Measurements from ENCODE around the gene ANKDD1B. TPM values are rescaled to one million over a fixed set of nuclear protein-coding genes. Genes with fewer than 3 reads are reported as not detected.
A peak's percentile ranks its signal among the peaks of the same experiment; 100 is the strongest.

ANKDD1B gene
- total RNA-seq, 5 donors from 2014 or later (not counting 1 experiment from before 2014, with no cell fraction given), result 0.28 to 0.85 (median 0.33) TPM; not detected in 1

DNA sequence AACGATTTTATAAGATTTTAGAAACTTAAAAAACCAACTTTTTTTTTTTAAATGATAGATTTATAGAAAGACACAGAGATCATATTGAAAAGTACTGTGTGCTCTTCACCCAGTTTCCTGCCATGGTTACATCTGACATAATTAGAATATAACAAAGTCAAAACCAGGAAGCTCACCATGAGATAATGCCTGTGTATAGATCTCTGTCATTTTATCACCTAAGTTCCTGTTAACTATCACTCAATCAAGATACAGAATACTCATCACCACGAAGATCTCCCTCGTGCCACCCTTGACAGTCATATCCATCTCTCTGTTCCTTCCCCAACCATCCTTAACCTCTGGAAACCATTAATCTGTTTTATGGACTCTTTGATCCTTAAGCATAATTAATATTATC lies 66.9 kb downstream of the ANKDD1B start:
- Histone ChIP-seq H3K36me3 (ENCODE audit: control insufficient read depth in 2 of 2, extremely low read depth in 1 of 2, insufficient read depth in 1 of 2, low read length in 1 of 2) (peaks cover 0 to 14% of the 10 kb centered on the region in 2 donors), H3K27ac (ENCODE audit: low read length) (peak overlapping the region; percentile 86)

DNA sequence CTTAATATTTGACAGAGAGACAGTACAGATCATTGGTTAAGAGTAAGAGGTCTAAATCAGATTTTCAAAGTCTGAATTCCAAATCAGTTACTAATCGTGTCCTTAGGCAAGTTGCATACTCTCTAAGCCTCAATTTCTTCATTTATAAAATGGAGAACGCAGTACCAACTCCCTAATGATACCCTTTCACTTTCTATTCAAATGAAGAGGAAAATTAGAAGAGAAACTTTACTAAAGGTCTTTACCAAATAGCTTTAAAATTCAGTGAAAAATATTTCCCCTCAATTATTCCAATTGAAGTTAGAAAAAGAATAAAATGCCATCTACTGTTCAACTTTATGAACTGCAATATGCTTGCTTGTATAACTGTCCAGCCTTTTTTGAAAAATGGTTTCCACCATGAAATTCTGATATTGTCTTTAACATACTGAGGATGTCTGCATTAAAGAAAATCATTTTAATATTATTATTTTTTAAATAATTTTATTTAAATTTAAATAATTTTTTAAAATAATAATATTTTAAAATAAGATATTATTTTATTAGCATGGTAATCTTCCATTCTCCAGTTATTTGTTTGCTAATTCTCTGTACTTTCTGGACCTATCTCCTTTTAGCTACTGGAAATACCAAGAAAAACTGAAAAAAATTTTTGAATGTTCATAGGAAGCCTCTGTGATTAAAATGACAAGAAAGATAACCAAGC lies 70.0 kb downstream of the ANKDD1B start:
- CTCF ChIA-PET, result interaction anchor here (0.5 to 3.8 kb wide), 9 partner anchors 9 to 862 kb away, joined by 3 to 21 read pairs (median 4); partner anchors contain the start of genes ANKRD31 (in 2 of the 2) and HMGCR (in 1 of the 2)
- ATAC-seq (replicated peaks in 1 of 4), result peak; percentile 27 to 55 (median 46)
- Histone ChIP-seq H3K4me1 (ENCODE audit: control insufficient read depth in 1 of 2, extremely low read depth in 1 of 2, insufficient read depth in 2 of 2, low read length in 2 of 2) (peaks cover 0 to 10% of the 10 kb centered on the region in 2 experiments), H3K9me3 (no peaks in the 10 kb centered on the region), H3K27me3 (replicated peaks in 1 of 2; ENCODE audit: control insufficient read depth in 2 of 2, extremely low read depth in 1 of 2, insufficient read depth in 2 of 2, low read length in 1 of 2) (no peaks in the 10 kb centered on the region), H3K4me3 (ENCODE audit: control insufficient read depth in 1 of 2, extremely low read depth in 1 of 2, low read length in 1 of 2) (no peak overlapping the region), H3K27ac (ENCODE audit: low read length) (no peak overlapping the region), H3K36me3 (ENCODE audit: control insufficient read depth in 2 of 2, extremely low read depth in 1 of 2, insufficient read depth in 1 of 2, low read length in 1 of 2) (peaks cover 0 to 11% of the 10 kb centered on the region in 2 donors)
- no peaks in the 10 kb centered on the region for H3K27me3 Mint-ChIP-seq
- POLR2A ChIA-PET, result interaction anchor here in 1 of 2 donors (0.7 kb wide), 1 partner anchor 36 kb away, joined by 3 read pairs; the partner anchor contains the start of gene POC5
- DNase-seq, result peak in 1 of 35 experiments; percentile 61
- H3K36me3 Mint-ChIP-seq, result peaks cover 8% of the 10 kb centered on the region
- no peak overlapping the region for H3K27ac Mint-ChIP-seq
- H3K4me3 Mint-ChIP-seq, result no peak overlapping the region
- no CpG with 5 or more reads among the region's 2 CpGs for WGBS (ENCODE audit: insufficient coverage)
- no peaks in the 10 kb centered on the region for H3K9me3 Mint-ChIP-seq
- H3K4me1 Mint-ChIP-seq, result peaks cover 8 to 15% (median 12%) of the 10 kb centered on the region in 3 donors

More for the DNA sequence above, 66.9 kb downstream of the ANKDD1B start:
- peaks cover 8 to 15% (median 12%) of the 10 kb centered on the region in 3 donors for H3K4me1 Mint-ChIP-seq
- Histone ChIP-seq H3K9me3 (no peaks in the 10 kb centered on the region), H3K4me1 (ENCODE audit: control insufficient read depth in 1 of 2, extremely low read depth in 1 of 2, insufficient read depth in 2 of 2, low read length in 2 of 2) (peaks cover 0 to 10% of the 10 kb centered on the region in 2 experiments), H3K27me3 (replicated peaks in 1 of 2; ENCODE audit: control insufficient read depth in 2 of 2, extremely low read depth in 1 of 2, insufficient read depth in 2 of 2, low read length in 1 of 2) (no peaks in the 10 kb centered on the region), H3K4me3 (ENCODE audit: control insufficient read depth in 1 of 2, extremely low read depth in 1 of 2, low read length in 1 of 2) (no peak overlapping the region)
- peaks cover 19% of the 10 kb centered on the region for H3K36me3 Mint-ChIP-seq
- peak overlapping the region in 2 of 3 donors; percentile 63 to 68 for H3K4me3 Mint-ChIP-seq
- CTCF ChIA-PET, result interaction anchor here in 1 of 2 donors (0.7 to 1.6 kb wide), 3 partner anchors 9 to 37 kb away, joined by 3 to 4 read pairs (median 3); no protein-coding TSS in a partner anchor
- no peaks in the 10 kb centered on the region for H3K9me3 Mint-ChIP-seq
- peak in 1 of 35 experiments; percentile 48 for DNase-seq
- POLR2A ChIA-PET, result interaction anchor here (0.6 to 1.1 kb wide), 4 partner anchors 39 to 788 kb away, joined by 3 to 4 read pairs (median 3); partner anchors contain the start of gene HMGCR (in 1 of the 2)
- 13% methylated on average over 2 of the region's 3 CpGs for WGBS (ENCODE audit: insufficient coverage)
- no peaks in the 10 kb centered on the region for H3K27me3 Mint-ChIP-seq
- H3K27ac Mint-ChIP-seq, result peak overlapping the region; percentile 58 to 93
- ATAC-seq (replicated peaks in 1 of 4), result peak; percentile 44 to 92 (median 70)

GRCh38 chr5:75685141-75685540 lies 73.9 kb downstream of the ANKDD1B start:
- CTCF ChIA-PET, result interaction anchor here in 1 of 2 donors (0.6 kb wide), 1 partner anchor 11 kb away, joined by 3 read pairs; no protein-coding TSS in a partner anchor
- WGBS (ENCODE audit: insufficient coverage), result 97% methylated on average over 6 of the region's 11 CpGs
- no peak for ATAC-seq (replicated peaks in 1 of 4)

DNA sequence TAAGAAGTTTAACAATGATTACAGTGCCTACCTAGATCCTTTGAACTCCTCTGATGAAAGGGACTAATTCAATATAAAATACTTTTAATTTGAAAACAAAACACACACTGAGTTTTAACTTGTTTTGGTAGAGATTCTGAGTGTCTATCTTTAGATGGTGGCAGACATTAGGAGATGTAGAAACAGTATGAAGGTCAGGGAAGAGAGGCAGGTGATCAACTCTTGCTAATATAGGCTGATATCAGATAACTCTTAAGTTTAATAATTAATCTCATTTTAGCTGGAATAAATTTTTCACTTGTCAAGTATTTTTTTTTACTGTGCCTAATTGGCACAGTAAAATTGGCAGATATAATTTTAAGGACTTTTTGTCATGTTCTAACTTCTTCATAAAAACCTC lies 75.2 kb downstream of the ANKDD1B start:
- Histone ChIP-seq H3K9me3 (no peaks in the 10 kb centered on the region), H3K27ac (ENCODE audit: low read length) (no peak overlapping the region), H3K27me3 (replicated peaks in 1 of 2; ENCODE audit: control insufficient read depth in 2 of 2, extremely low read depth in 1 of 2, insufficient read depth in 2 of 2, low read length in 1 of 2) (no peaks in the 10 kb centered on the region), H3K36me3 (ENCODE audit: control insufficient read depth in 2 of 2, extremely low read depth in 1 of 2, insufficient read depth in 1 of 2, low read length in 1 of 2) (peaks cover 0 to 40% of the 10 kb centered on the region in 2 donors), H3K4me1 (ENCODE audit: control insufficient read depth in 1 of 2, extremely low read depth in 1 of 2, insufficient read depth in 2 of 2, low read length in 2 of 2) (no peaks in the 10 kb centered on the region), H3K4me3 (ENCODE audit: control insufficient read depth in 1 of 2, extremely low read depth in 1 of 2, low read length in 1 of 2) (no peak overlapping the region)
- ChIA-PET POLR2A (interaction anchor here in 1 of 2 donors (0.6 kb wide), 1 partner anchor 315 kb away, joined by 8 read pairs; no protein-coding TSS in a partner anchor), CTCF (no interaction called here)
- H3K4me3 Mint-ChIP-seq, result no peak overlapping the region
- DNase-seq (no peak), ATAC-seq (replicated peaks in 1 of 4) (no peak)
- no peaks in the 10 kb centered on the region for H3K27me3 Mint-ChIP-seq
- H3K4me1 Mint-ChIP-seq, result peaks cover 0 to 2% (median 0%) of the 10 kb centered on the region in 3 donors
- peaks cover 17% of the 10 kb centered on the region for H3K36me3 Mint-ChIP-seq
- no peaks in the 10 kb centered on the region for H3K9me3 Mint-ChIP-seq
- H3K27ac Mint-ChIP-seq, result peak overlapping the region; percentile 28 to 44

More at GRCh38 chr5:75685141-75685540, 73.9 kb downstream of the ANKDD1B start:
- Histone ChIP-seq H3K27me3 (replicated peaks in 1 of 2; ENCODE audit: control insufficient read depth in 2 of 2, extremely low read depth in 1 of 2, insufficient read depth in 2 of 2, low read length in 1 of 2) (no peaks in the 10 kb centered on the region), H3K36me3 (ENCODE audit: control insufficient read depth in 2 of 2, extremely low read depth in 1 of 2, insufficient read depth in 1 of 2, low read length in 1 of 2) (peaks cover 0 to 36% of the 10 kb centered on the region in 2 donors), H3K4me3 (ENCODE audit: control insufficient read depth in 1 of 2, extremely low read depth in 1 of 2, low read length in 1 of 2) (no peak overlapping the region), H3K9me3 (no peaks in the 10 kb centered on the region), H3K4me1 (ENCODE audit: control insufficient read depth in 1 of 2, extremely low read depth in 1 of 2, insufficient read depth in 2 of 2, low read length in 2 of 2) (no peaks in the 10 kb centered on the region), H3K27ac (ENCODE audit: low read length) (no peak overlapping the region)
- Mint-ChIP-seq H3K27me3 (no peaks in the 10 kb centered on the region), H3K9me3 (no peaks in the 10 kb centered on the region), H3K4me3 (no peak overlapping the region), H3K36me3 (peaks cover 14% of the 10 kb centered on the region), H3K27ac (no peak overlapping the region), H3K4me1 (no peaks in the 10 kb centered on the region)
- POLR2A ChIA-PET, result no interaction called here
- DNase-seq, result no peak

GRCh38 chr5:75690669-75691068 lies 79.4 kb downstream of the ANKDD1B start:
- POLR2A ChIA-PET, result interaction anchor here in 1 of 2 donors (0.6 to 1.1 kb wide), 2 partner anchors 12 to 563 kb away, joined by 3 to 4 read pairs; no protein-coding TSS in a partner anchor
- Mint-ChIP-seq H3K27me3 (no peaks in the 10 kb centered on the region), H3K27ac (peak overlapping the region in 1 of 2 donors; percentile 27), H3K4me1 (peaks cover 0 to 4% (median 2%) of the 10 kb centered on the region in 3 donors), H3K4me3 (no peak overlapping the region), H3K36me3 (peaks cover 29% of the 10 kb centered on the region), H3K9me3 (no peaks in the 10 kb centered on the region)
- H3K27me3 ChIP-seq (replicated peaks in 1 of 2; ENCODE audit: control insufficient read depth in 2 of 2, extremely low read depth in 1 of 2, insufficient read depth in 2 of 2, low read length in 1 of 2), result no peaks in the 10 kb centered on the region
- CTCF ChIA-PET, result interaction anchor here in 1 of 2 donors (0.8 to 1.3 kb wide), 3 partner anchors 9 to 27 kb away, joined by 3 to 4 read pairs (median 3); partner anchors contain the start of gene POC5
- peaks cover 0 to 45% of the 10 kb centered on the region in 2 donors for H3K36me3 ChIP-seq (ENCODE audit: control insufficient read depth in 2 of 2, extremely low read depth in 1 of 2, insufficient read depth in 1 of 2, low read length in 1 of 2)
- H3K4me1 ChIP-seq (ENCODE audit: control insufficient read depth in 1 of 2, extremely low read depth in 1 of 2, insufficient read depth in 2 of 2, low read length in 2 of 2), result no peaks in the 10 kb centered on the region
- H3K9me3 ChIP-seq, result no peaks in the 10 kb centered on the region
- no peak overlapping the region for H3K27ac ChIP-seq (ENCODE audit: low read length)
- DNase-seq, result no peak
- WGBS (ENCODE audit: insufficient coverage), result no CpG with 5 or more reads among the region's 1 CpG
- ATAC-seq (replicated peaks in 1 of 4), result no peak
- H3K4me3 ChIP-seq (ENCODE audit: control insufficient read depth in 1 of 2, extremely low read depth in 1 of 2, low read length in 1 of 2), result no peak overlapping the region

DNA sequence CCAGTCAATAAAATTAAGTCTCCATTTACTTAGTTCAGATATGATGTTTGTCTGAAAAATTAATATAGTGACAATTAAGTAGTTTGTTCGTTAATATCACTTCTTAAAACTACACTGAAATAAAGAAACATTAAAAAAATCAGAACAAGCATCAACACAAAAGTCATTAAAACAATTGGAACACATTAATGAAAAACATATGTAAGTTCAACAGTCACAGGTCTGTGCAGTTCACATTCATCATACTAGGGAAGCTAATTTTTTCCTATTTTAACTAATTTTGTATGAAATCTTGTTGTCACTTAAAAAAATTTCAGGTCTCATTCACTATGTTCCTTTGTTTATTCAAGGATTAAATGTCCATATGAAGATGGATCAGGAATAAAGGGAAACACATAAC lies 83.5 kb downstream of the ANKDD1B start:
- H3K9me3 Mint-ChIP-seq, result no peaks in the 10 kb centered on the region
- peaks cover 4 to 14% (median 10%) of the 10 kb centered on the region in 3 donors for H3K4me1 Mint-ChIP-seq
- peaks cover 0 to 18% of the 10 kb centered on the region in 2 donors for H3K36me3 ChIP-seq (ENCODE audit: control insufficient read depth in 2 of 2, extremely low read depth in 1 of 2, insufficient read depth in 1 of 2, low read length in 1 of 2)
- no CpG with 5 or more reads among the region's 1 CpG for WGBS (ENCODE audit: insufficient coverage)
- ChIA-PET POLR2A (no interaction called here), CTCF (no interaction called here)
- peaks cover 34% of the 10 kb centered on the region for H3K36me3 Mint-ChIP-seq
- no peak for ATAC-seq (replicated peaks in 1 of 4)
- no peaks in the 10 kb centered on the region for H3K27me3 Mint-ChIP-seq
- no peak overlapping the region for H3K4me3 ChIP-seq (ENCODE audit: control insufficient read depth in 1 of 2, extremely low read depth in 1 of 2, low read length in 1 of 2)
- no peaks in the 10 kb centered on the region for H3K9me3 ChIP-seq
- no peak overlapping the region for H3K4me3 Mint-ChIP-seq
- no peaks in the 10 kb centered on the region for H3K27me3 ChIP-seq (replicated peaks in 1 of 2; ENCODE audit: control insufficient read depth in 2 of 2, extremely low read depth in 1 of 2, insufficient read depth in 2 of 2, low read length in 1 of 2)
- no peak overlapping the region for H3K27ac ChIP-seq (ENCODE audit: low read length)
- no peak overlapping the region for H3K27ac Mint-ChIP-seq
- DNase-seq, result no peak
- no peaks in the 10 kb centered on the region for H3K4me1 ChIP-seq (ENCODE audit: control insufficient read depth in 1 of 2, extremely low read depth in 1 of 2, insufficient read depth in 2 of 2, low read length in 2 of 2)

Data from T-cell (primary cell).